GM19372 (cell line): ENCODE results near the gene WASHC4.
A peak's percentile ranks its signal among the peaks of the same experiment; 100 is the strongest.

ENCODE experiments used
- ATAC-seq: cut with Tn5 transposase; IDR thresholded peaks from one replicate; pipeline ENCODE4 v1.9.1; 2021; ENCODE audit warnings: mild to moderate bottlenecking, low read depth, moderate library complexity; ENCODE audit not compliant: unreplicated experiment

The WASHC4 gene

DNA sequence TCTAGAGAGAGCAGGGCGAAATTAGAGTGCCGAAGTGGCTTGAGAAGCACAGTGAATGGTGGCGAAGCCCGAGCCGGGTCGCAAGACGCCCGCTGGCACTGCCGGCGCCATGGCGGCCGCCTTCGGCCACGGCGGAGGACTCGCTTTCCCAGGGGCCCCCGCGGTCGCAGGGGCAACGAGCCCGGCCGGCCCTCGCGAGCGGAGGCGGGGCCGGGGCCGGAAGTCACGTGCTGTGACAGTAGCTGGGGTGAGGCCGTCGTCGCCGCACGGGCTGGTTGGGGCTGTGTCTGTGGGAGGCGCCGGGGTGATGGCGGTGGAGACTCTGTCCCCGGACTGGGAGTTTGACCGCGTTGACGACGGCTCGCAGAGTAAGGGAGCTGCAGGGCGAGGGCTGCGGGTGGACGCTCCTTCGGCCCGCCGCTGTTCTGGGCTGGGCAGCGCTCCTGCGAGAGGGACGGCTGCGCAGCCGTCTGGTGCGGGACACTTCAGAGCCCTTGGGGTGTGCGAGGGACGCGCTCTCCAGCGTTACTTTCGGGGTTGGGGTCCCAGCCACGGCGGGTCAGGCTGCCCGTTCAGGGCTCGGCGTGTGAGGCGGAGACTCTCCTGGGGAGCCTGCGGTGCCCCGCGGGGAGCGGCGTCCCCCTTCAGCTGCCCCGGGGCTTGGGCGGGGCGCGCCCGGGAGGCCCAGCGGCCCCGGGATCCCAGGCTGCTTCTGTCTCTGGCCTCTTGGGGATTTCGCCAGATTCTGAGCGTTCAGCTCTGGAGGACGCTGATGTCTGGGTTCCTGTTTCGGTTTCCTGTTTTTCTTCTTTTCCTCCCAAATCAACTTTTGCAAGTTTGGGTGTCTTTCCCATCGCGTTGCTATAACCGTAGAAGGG, at the start of gene WASHC4:
TSS of gene WASHC4 (plus strand) at position 238 of the 878 bp plus-strand sequence. CDS start at position 308, 70 bp downstream.
- peak; percentile 86 for ATAC-seq

GRCh38 chr12:105060715-105061378, 46.7 kb upstream of the WASHC4 start:
- no peak for ATAC-seq

- ATAC-seq: no peak
Measured at GRCh38 chr12:105064564-105065178, 42.9 kb upstream of the WASHC4 start.

DNA sequence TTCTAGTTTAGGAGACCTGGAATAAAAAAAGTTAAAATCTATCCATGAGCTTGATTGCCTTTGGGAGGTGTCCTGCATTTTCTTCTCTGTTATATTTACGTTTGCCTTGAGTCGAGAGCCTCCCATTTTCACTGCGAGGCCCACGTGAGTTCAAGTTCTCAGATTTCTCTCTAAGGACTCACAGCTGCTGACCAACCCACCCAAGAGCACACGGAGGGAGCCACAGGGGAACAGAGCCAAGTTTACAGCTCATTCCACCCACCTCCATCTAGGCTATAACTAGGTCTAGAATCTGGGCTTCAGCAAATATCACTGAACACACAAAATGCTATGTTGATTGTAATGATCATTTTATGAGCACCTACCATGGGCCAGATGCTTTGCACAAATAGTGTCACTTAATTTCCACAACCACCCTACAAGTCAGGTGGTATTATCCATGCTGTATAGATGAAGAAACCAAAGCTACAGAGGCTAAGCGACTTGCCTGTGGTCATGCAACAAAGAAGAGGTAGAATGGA, 40.0 kb upstream of the WASHC4 start:
- no peak for ATAC-seq

DNA sequence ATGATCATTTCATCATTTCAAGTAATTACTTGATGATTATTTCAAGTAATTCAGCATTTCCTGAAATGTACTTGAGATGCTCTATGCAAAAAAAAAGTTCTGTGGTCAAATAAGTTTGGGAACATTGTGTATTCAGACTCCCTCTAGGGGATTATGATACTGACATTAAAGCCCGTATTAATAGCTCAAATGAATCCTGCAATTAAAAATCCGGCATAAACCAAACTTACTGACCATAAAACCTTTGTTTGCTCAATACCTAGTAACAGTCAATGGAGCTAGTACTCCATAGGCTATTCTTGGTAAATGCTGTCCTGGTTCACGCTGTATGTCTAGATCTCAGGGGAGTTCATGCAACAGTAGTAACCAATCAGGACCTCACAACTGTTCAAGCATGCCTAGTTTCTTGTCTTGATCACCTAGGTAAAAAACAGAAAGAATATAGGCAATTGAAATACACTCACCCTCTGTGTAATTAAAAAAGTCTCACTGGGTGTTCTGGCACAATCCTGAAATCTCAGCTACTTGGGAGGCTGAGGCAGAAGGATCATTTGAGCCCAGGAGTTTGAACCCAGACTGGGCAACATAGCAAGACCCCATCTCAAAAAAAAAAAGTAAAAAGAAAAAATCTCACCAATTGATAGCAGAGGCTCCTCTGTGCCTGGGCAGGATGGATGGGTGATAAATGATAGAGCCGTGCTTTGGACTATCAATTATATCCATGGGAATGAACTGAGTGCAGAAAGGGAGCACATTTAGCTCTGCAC, 37.4 kb upstream of the WASHC4 start:
- ATAC-seq: no peak

DNA sequence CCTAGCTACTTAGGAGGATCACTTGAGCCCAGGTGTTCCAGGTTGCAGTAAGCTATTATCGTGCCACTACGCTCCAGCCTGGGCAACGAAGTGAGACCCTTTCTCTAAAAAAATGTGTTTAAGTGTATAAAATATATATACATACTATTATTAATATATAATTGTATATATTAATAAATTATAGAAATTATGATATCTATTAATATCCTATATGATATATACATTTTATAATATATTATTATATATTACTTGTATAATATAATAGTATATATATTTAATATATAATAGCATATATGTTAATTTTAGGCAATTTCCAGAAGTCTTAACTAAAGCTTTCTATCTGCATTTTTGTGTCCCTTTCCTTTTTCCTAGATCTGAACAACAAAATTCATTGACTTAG, 35.5 kb upstream of the WASHC4 start:
- no peak for ATAC-seq

GRCh38 chr12:105072888-105073488, 34.5 kb upstream of the WASHC4 start:
- no peak for ATAC-seq

DNA sequence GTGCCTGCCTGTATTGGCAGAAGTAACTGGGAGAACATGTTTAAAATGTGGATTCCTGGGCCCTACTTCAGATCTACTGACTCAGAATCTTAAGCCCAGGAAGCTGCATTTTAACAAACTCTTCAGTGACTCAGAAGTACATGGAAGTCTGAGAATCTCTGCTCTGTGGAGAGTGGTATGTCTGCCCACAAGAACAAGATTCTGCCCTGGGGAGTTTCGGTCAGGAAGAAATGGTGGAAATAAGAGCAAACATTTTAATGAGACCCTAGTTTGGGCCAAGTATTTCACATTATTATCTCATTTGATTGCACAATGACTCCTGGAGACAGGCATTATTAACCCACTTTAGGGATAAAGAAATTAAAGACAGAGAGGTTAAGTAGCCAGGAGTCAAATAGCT, 31.4 kb upstream of the WASHC4 start:
- ATAC-seq: no peak

- ATAC-seq: no peak
Measured at GRCh38 chr12:105076913-105077312, 30.6 kb upstream of the WASHC4 start.

DNA sequence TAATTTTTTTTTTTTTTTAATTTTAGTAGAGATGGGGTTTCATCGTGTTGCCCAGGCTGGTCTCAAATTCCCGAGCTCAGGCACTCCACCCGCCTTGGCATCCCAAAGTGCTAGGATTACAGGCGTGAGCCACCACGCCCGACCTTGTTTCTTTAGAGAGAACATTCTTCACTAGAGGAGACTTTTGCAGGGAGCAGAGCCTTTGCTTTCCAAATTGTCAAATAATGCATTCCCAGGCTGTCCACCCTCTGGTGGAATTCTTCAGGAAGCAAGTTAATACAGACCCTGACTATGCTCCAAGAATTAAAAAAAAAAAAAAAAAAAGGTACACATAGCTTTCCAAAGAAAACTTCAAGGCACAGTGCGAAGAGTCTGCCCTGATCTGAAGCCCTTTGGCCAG, 30.1 kb upstream of the WASHC4 start:
- ATAC-seq: no peak

GRCh38 chr12:105078712-105079570, 28.6 kb upstream of the WASHC4 start:
- no peak for ATAC-seq

- ATAC-seq: no peak
Measured at GRCh38 chr12:105083031-105083430, 24.5 kb upstream of the WASHC4 start.

GRCh38 chr12:105083551-105084105, 23.9 kb upstream of the WASHC4 start:
- no peak for ATAC-seq

- ATAC-seq: no peak
Measured at GRCh38 chr12:105084251-105085250, 23.0 kb upstream of the WASHC4 start, which contains the start of gene ALDH1L2. TSS of gene ALDH1L2 (minus strand) at chr12:105084458. CDS start at chr12:105084436, 22 bp downstream.

GRCh38 chr12:105085501-105085900, 22.0 kb upstream of the WASHC4 start:
- ATAC-seq: no peak

- no peak for ATAC-seq
Measured at GRCh38 chr12:105089817-105090216, 17.7 kb upstream of the WASHC4 start.

- ATAC-seq: no peak
Measured at GRCh38 chr12:105090361-105090760, 17.2 kb upstream of the WASHC4 start.
